M059J (cell line): Measurements from ENCODE around the gene DOCK1. TPM values are rescaled to one million over a fixed set of nuclear protein-coding genes. Genes with fewer than 3 reads are reported as not detected.
A peak's percentile ranks its signal among the peaks of the same experiment; 100 is the strongest.
"Not testable (repeated sequence)": the region's sequence is repeated elsewhere in the genome, so short reads cannot be mapped to it uniquely, and the experiment has no call there.

Source experiments
- DNase-seq: peaks from one replicate; pipeline ENCODE4 v3.0.0-alpha.2; 2012; ENCODE audit warnings: low read depth
- total RNA-seq: library from RNA; depleted of rRNA; stranded (reverse); fragments of >200 nt; shearing (Covaris generic); gene quantifications from 2 replicates; pipeline ENCODE4 v1.2.3, GENCODE V29; 2014

DOCK1 gene
- total RNA-seq, 1 experiment from 2014 or later = 29.0 TPM

DNA sequence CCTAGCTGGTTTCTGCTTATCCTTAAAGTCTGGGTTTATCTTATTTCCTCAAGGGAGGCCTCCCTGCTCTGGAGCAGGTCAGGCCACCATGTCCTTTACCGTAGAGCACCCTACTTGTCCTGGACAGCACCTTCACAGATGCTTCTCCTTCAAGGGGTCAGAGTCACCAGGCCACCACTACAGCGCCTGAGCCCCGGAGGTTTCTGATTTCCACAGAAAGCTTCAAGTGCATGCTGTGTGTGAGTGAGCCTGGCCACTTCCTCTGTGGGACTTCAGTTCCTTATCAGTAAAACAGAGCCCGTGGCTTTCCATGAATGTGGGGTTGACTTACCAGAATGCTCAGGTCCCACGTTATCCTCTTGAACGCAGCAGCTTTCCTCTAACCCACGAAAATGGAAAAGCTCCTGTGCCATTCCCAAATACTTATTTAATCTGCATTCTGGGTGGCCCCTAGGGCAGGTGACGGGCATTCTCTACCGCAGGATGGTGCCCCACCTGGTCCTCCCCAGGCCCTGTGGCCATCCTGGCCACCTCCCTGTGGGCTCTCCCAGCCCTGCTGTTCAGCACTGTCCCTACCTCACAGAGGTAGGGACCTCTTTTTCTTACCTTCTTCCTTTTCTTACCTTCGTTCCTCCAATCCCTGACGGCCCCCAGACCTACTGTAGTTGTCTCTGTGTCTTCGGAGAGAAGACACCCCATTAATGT lies 1.4 kb upstream of the DOCK1 start:
- DNase-seq = no peak

- DNase-seq = no peak
Measured at GRCh38 chr10:126904516-126904817, 761 bp upstream of the DOCK1 start.

GRCh38 chr10:126905776-126906703 lies 812 bp downstream of the DOCK1 start:
- peak; percentile 35 for DNase-seq

GRCh38 chr10:126906704-126907422 lies 1.6 kb downstream of the DOCK1 start:
- DNase-seq = no peak

GRCh38 chr10:126907423-126907970 lies 2.3 kb downstream of the DOCK1 start:
- no peak for DNase-seq

DNA sequence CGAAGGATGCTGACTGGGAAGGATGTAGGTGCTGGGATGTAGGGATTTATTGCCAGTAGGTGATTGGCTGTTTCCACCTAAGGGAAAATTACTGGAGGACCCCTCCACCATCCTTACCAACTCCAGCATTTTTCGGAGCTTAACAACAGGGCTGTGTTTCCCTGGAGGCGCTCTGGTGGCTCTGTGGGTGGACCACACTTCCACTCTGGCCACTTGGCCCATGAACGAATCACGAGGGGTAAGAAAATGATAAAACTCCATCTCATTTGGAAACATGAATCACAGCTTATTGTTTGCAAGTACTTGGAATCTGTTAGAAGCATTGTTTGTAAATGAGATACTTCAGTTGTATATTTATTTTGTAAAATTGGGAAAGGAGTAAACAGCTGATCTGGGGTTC lies 3.0 kb downstream of the DOCK1 start:
- DNase-seq = no peak

GRCh38 chr10:126908729-126909128 lies 3.5 kb downstream of the DOCK1 start:
- DNase-seq = no peak

- DNase-seq = no peak
Measured at GRCh38 chr10:126909147-126909546, 3.9 kb downstream of the DOCK1 start.

DNA sequence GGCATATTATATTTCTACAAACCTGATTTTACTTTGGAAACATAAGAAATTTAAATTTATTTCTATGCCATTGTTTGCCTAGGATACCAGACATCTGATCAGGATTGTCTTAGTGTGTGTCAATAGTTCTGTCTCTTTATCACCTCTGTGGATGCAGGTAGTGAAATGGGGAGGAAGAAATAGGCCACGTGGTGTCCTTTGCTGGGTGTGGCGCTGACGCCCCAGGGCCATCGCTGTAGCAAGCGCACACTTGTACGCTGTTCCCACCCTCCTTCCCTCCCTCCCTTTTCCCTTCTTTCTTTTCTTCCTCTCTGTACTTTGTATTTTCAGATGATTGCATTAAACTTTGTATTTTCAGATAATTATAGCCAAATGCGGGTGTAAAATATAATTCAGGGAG lies 5.0 kb downstream of the DOCK1 start:
- no peak for DNase-seq

- no peak for DNase-seq
Measured at GRCh38 chr10:126910798-126911197, 5.6 kb downstream of the DOCK1 start.

DNA sequence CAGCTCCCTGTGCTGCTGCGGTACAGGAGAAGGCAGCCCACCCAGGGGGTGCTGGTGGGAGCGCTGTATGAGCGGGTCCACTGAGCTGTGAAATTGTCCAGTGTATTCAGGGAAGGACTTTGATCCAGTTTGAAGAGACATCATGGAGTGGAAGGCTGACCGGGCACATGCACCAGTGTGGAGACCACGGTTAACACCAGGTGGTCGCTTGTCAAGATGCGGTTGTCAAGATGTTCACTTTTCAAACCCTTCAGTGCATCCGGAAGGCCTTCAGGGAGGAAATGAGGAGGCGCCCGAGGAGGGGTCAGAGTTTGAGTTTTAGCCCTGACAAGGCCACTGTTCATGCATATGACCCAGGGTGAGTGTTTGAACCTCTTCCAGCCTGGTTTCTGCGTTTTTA lies 6.1 kb downstream of the DOCK1 start:
- no peak for DNase-seq

GRCh38 chr10:126913316-126913715 lies 8.1 kb downstream of the DOCK1 start:
- no peak for DNase-seq

DNA sequence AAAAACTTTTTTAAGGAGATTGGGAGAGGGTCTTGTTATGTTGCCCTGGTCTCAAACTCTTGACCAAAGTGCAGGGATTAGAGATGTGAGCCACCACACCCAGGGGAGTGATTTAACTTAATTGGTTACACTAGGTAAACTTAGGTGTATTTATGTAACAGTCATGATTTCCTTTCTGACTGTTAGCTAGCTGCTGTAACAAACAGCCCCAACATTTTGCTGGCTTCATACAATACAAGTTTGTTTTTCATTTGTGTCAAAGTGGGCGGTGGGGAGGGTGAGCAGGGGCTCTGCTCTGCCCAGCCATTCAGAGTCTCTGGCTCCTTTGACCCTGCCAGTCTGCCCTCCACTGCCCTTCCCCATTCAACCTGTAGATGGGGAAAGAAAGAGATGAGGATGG lies 9.3 kb downstream of the DOCK1 start:
- DNase-seq = no peak

GRCh38 chr10:126916952-126917351 lies 11.7 kb downstream of the DOCK1 start:
- DNase-seq = not testable (repeated sequence)

- DNase-seq = no peak
Measured at GRCh38 chr10:126917375-126917774, 12.1 kb downstream of the DOCK1 start.

- DNase-seq = no peak
Measured at GRCh38 chr10:126917975-126918908, 13.0 kb downstream of the DOCK1 start.

DNA sequence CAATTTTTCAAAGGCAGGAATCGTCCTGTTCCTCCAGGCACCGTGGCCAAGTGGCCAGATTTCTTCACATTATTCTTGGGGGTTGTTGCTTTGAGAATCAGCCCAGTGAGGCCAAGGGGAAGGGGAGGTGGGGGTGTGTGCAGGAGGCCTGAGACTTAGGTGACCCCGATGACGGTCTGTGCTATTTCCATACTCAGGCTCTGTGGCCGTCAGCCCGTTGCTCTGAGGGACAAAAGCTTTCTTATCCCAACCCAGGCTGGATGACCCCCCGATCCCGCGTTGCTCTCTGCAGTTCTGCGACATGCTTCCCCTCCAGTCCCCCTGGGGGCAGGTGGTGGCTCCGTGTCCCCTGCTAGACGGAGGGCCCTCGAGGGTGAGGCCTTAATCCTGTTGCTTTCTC lies 14.2 kb downstream of the DOCK1 start:
- DNase-seq = no peak

DNA sequence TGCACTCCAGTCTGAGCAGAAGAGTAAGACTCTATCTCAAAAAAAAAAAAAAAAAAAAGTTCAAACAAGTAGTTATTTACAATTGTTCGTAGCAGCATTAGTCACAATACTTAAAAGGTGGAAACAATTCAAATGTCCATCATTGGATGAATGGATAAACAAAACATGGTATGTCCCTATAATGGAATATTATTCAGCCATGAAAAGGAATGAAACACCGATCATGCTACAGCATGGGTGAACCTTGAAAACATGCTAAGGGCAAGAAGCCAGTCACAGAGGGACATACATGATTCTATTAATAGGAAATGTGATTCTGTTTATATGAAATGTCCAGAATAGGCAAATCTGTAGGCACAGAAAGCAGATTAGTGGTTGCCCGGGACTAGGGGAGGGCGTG lies 15.9 kb downstream of the DOCK1 start:
- no peak for DNase-seq

GRCh38 chr10:126921974-126922525 lies 16.8 kb downstream of the DOCK1 start:
- peak; percentile 68 for DNase-seq

- no peak for DNase-seq
Measured at GRCh38 chr10:126924180-126924914, 19.1 kb downstream of the DOCK1 start.
